Ascending aorta (tissue), 2 donors: ENCODE results near the gene SAMSN1. TPM values are rescaled to one million over a fixed set of nuclear protein-coding genes. Genes with fewer than 3 reads are reported as not detected.

ENCODE experiments used
- DNase-seq, 2 donors: peaks; one replicate each; pipeline ENCODE4 v3.0.0-alpha.2; 2019; ENCODE audit warnings: low spot score in 2 of 2
- H3K27ac ChIP-seq, 2 donors: fragments of 200-600 bp; sonication (generic); one replicate each; pipeline ENCODE4 v1.5.1; 2016 to 2017; ENCODE audit warnings: mild to moderate bottlenecking in 1 of 2
- H3K27me3 ChIP-seq: fragments of 200-600 bp; sonication (generic); one replicate; pipeline ENCODE4 v1.5.1; 2017
- H3K36me3 ChIP-seq, 2 donors: fragments of 200-600 bp; sonication (generic); one replicate each; pipeline ENCODE4 v1.5.1; 2016
- H3K4me1 ChIP-seq, 2 donors: fragments of 200-600 bp; sonication (generic); one replicate each; pipeline ENCODE4 v1.5.1; 2016 to 2017; ENCODE audit warnings: mild to moderate bottlenecking in 1 of 2
- H3K4me3 ChIP-seq, 2 donors: fragments of 200-600 bp; sonication (generic); one replicate each; pipeline ENCODE4 v1.5.1; 2016 to 2017; ENCODE audit warnings: mild to moderate bottlenecking in 1 of 2
- H3K9me3 ChIP-seq, 2 donors: fragments of 200-600 bp; sonication (generic); one replicate each; pipeline ENCODE4 v1.5.1; 2016
- intact Hi-C: fragments of 100-400 bp; cut with DNase I; formaldehyde crosslinking; loops from one replicate; pipeline ENCODE4 v1.15.1; 2023
- total RNA-seq: library from RNA; depleted of rRNA; stranded (reverse); fragments of >200 nt; gene quantifications from one replicate; pipeline ENCODE4 v1.1.0, GENCODE V29; 2016
- TF ChIP-seq, protein P1 (sequence below), 3 experiments: fragments of 200-600 bp in 2 of 3; fragments of 450-650 bp in 1 of 3; sonication (generic) in 2 of 3; IDR thresholded peaks; one replicate each; pipeline ENCODE4 v1.5.1; 2016 to 2019; ENCODE audit warnings: antibody characterized with exemption in 3 of 3, mild to moderate bottlenecking in 1 of 3, moderate library complexity in 1 of 3

The SAMSN1 gene
- total RNA-seq, 1 donor from 2014 or later: 6.1 TPM

- Histone ChIP-seq H3K4me3 (no peak overlapping the region), H3K36me3 (no peaks in the 10 kb centered on the region), H3K9me3 (no peaks in the 10 kb centered on the region), H3K27ac (no peak overlapping the region), H3K27me3 (no peaks in the 10 kb centered on the region), H3K4me1 (no peaks in the 10 kb centered on the region)
- intact Hi-C loops: no loop called here
- no peak for DNase-seq
- TF ChIP-seq, protein P1, sequence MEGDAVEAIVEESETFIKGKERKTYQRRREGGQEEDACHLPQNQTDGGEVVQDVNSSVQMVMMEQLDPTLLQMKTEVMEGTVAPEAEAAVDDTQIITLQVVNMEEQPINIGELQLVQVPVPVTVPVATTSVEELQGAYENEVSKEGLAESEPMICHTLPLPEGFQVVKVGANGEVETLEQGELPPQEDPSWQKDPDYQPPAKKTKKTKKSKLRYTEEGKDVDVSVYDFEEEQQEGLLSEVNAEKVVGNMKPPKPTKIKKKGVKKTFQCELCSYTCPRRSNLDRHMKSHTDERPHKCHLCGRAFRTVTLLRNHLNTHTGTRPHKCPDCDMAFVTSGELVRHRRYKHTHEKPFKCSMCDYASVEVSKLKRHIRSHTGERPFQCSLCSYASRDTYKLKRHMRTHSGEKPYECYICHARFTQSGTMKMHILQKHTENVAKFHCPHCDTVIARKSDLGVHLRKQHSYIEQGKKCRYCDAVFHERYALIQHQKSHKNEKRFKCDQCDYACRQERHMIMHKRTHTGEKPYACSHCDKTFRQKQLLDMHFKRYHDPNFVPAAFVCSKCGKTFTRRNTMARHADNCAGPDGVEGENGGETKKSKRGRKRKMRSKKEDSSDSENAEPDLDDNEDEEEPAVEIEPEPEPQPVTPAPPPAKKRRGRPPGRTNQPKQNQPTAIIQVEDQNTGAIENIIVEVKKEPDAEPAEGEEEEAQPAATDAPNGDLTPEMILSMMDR (IDR thresholded peaks at IDR 0.05): no peak
These were observed 92.6 kb downstream of the SAMSN1 start for GRCh38 chr21:14453339-14454015.

DNA sequence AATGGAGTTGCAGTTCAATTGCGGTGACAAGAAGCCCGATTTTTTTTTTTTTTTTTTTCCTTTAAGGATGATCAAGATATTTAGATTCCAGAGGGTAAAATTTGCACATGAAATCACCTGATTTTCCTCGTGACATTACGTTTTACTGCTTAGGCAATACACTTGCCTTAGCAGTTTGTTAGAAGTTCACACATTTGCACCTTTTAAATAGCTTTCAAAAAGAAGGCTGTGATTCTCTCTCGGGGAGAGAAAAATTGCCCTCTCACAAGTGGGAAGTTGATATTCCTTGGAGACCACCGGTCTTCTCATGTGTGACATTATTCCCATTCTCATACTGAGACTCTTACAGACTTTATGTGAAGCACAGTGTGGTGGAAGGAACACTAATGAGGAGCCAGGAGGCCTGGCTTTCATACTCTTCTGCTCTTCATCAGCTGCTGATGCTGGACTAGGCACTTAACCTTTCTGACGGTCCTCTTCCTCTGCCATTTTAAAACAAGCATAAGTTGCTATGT lies 93.3 kb downstream of the SAMSN1 start:
- no peak overlapping the region for H3K27ac ChIP-seq
- no peaks in the 10 kb centered on the region for H3K36me3 ChIP-seq
- H3K4me3 ChIP-seq: no peak overlapping the region
- no peaks in the 10 kb centered on the region for H3K4me1 ChIP-seq
- TF ChIP-seq, protein P1 (IDR thresholded peaks at IDR 0.05): no peak
- H3K9me3 ChIP-seq: no peaks in the 10 kb centered on the region
- no peaks in the 10 kb centered on the region for H3K27me3 ChIP-seq
- intact Hi-C loops: no loop called here
- no peak for DNase-seq

- Histone ChIP-seq H3K4me1 (no peaks in the 10 kb centered on the region), H3K4me3 (no peak overlapping the region), H3K9me3 (no peaks in the 10 kb centered on the region), H3K36me3 (no peaks in the 10 kb centered on the region), H3K27ac (no peak overlapping the region), H3K27me3 (no peaks in the 10 kb centered on the region)
- intact Hi-C loops: no loop called here
- DNase-seq: no peak
- TF ChIP-seq, protein P1 (IDR thresholded peaks at IDR 0.05): no peak
These were observed 93.9 kb downstream of the SAMSN1 start for GRCh38 chr21:14452031-14452726.

GRCh38 chr21:14451546-14451945 lies 94.6 kb downstream of the SAMSN1 start:
- no peak for DNase-seq
- intact Hi-C loops: no loop called here

GRCh38 chr21:14448784-14449183 lies 97.3 kb downstream of the SAMSN1 start:
- Histone ChIP-seq H3K4me1 (no peaks in the 10 kb centered on the region), H3K4me3 (no peak overlapping the region), H3K27me3 (no peaks in the 10 kb centered on the region), H3K27ac (no peak overlapping the region), H3K9me3 (no peaks in the 10 kb centered on the region), H3K36me3 (no peaks in the 10 kb centered on the region)
- TF ChIP-seq, protein P1 (IDR thresholded peaks at IDR 0.05): no peak
- no peak for DNase-seq
- intact Hi-C loops: no loop called here

More at GRCh38 chr21:14451546-14451945, 94.6 kb downstream of the SAMSN1 start:
- no peaks in the 10 kb centered on the region for H3K4me1 ChIP-seq
- H3K27ac ChIP-seq: no peak overlapping the region
- TF ChIP-seq, protein P1 (IDR thresholded peaks at IDR 0.05): no peak
- H3K27me3 ChIP-seq: no peaks in the 10 kb centered on the region
- no peaks in the 10 kb centered on the region for H3K36me3 ChIP-seq
- H3K4me3 ChIP-seq: no peak overlapping the region
- H3K9me3 ChIP-seq: no peaks in the 10 kb centered on the region
